ENCODE measurements around the gene TPRX1. TPM values are rescaled to one million over a fixed set of nuclear protein-coding genes. Genes with fewer than 3 reads are reported as not detected.
"Not testable (repeated sequence)": the region's sequence is repeated elsewhere in the genome, so short reads cannot be mapped to it uniquely, and the experiment has no call there.

The TPRX1 gene, protein sequence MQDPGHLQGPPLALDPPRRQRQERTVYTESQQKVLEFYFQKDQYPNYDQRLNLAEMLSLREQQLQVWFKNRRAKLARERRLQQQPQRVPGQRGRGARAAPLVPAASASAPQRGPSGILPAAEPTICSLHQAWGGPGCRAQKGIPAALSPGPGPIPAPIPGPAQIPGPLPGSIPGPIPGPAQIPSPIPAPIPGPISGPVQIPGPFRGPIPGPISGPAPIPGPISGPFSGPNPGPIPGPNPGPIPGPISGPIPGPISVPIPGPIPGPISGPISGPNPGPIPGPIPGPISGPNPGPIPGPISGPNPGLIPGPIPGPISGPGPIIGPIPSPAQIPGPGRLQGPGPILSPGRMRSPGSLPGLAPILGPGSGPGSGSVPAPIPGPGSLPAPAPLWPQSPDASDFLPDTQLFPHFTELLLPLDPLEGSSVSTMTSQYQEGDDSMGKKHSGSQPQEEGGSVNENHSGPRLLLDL
- total RNA-seq, result not detected in 2 replicates

DNA sequence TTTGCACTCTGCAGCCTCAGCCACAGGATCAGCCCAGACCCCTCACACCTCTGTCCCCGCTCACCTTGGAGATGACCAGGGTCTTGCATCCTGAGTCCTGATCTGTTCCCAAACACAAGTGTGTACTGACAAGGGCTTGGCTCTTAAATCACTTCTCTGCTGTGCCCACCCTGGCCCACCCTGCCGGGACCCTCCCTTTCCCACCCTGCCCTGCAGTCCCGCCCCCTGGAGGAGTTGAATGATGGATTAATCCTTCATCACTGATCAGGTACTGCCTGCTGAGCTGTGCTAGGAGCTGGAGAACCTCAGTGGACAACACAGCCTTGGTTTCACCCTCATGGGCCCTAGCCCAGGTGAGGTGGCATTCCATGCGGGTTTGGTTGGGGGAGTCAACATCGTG, at the start of gene TPRX1:
TSS of gene TPRX1 (minus strand) at position 101 of the 400 bp plus-strand sequence. CDS start at position 89, 12 bp downstream.
- intact Hi-C loops (cut with micrococcal nuclease), result not testable (repeated sequence)

DNA sequence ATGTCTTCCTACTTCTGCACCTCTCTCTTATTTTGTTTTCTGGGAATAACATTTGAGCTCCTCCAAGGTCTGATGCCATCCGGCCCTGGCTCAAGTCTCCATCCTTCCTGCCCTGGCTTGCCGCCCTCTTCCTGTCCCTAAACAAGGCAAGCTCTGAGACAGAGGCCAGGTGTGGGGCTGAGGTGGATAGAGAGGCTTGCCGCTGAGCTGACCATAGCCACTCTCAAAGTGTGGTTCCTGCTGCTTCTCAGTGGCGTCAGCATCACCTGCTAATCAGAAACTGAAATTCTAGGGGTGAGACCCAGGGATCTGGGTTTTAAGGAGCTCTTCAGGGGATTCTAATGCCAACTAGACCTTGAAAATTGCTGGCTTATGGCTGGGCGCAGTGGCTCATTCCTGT, 48.7 kb upstream of the TPRX1 start:
- intact Hi-C loops (cut with micrococcal nuclease), result no loop called here

DNA sequence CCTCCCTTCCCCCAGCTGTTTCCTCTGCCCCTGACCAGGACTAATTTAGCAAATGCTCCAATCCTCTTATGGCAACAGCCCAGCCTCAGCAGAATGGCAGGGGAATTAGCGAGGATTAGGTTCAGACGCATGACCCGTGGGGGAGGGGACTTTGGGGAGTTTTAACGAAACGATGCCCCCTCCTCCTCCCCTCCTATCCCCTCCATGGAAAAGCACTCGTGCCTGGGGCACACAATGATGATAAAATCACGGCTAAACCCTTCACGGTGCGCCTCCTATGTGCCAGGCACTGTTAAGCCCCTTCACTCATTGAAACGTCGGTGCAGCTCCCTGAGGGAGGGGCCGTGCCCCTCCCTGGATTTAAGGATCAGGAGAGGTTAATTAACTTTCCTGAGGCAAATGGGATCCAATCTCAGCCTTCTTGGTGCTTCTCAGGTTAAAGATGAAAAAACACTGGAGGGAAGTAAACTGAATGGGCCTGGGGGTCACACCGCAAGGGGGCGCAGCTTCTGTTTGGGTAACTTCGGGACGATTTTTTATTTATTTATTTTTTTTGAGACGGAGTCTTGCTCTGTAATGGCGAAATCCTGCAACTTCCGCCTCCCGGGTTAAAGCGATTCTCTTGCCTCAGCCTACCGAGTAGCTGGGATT, 44.6 kb upstream of the TPRX1 start:
- intact Hi-C loops (cut with micrococcal nuclease), result no loop called here

DNA sequence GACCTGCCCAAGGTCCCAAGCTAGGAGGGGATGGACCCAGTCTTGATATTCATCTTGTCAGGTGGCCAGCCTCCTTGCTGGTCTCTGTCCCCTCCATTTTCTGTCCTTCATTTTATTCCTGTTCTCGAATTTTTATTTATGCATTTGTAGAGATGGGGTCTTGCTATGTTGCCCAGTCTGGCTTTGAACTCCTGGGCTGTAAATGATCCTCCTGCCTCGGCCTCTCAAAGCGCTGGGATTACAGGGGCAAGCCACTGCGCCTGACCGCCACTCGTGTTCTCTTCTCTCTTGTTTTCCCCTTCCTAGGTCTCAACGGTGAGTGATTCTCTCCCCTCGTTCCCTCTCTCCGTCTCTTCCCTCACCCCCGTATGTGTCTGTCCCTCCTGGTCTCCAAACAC, 44.1 kb upstream of the TPRX1 start:
- intact Hi-C loops (cut with micrococcal nuclease), result no loop called here

DNA sequence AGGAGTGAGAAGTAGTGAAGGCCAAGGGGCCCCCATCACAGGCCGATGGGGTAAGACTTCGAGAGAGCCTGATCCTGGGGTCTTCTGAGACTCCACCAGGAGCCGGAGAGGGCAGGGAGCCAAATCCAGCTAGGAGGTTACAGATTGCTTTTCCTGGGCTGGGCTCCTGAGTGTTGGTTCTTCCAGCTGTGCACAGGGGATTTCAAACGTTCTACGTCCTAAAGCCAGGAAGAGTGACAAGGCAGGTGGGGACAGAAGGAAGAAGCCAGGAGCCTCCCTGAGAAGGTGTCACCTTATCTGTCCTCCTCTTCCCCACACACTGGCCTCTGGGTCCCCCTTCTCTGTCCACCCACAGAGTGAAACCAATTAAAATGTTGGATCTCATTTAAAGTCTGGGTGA, 38.6 kb upstream of the TPRX1 start:
- intact Hi-C loops (cut with micrococcal nuclease), result no loop called here

DNA sequence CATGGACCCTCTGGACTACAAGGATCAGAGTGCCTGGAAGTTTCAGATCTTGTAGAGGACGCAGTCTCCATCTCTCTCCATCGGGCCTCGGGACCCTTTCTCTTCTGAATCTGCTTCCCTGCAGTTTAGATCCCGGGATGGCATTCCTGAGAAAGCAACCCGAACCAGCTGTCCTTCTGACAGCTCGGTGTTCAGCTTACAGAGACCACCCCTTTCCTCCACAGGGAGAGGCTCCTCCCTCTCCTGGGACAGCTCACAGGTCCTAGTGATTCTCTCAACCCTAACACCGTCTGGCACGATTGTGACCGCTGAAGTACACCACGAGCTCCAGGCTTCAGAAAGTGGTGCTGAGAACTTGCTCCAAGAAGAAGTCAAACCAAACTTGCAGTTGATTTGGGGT, 35.6 kb upstream of the TPRX1 start:
- intact Hi-C loops (cut with micrococcal nuclease), result no loop called here

DNA sequence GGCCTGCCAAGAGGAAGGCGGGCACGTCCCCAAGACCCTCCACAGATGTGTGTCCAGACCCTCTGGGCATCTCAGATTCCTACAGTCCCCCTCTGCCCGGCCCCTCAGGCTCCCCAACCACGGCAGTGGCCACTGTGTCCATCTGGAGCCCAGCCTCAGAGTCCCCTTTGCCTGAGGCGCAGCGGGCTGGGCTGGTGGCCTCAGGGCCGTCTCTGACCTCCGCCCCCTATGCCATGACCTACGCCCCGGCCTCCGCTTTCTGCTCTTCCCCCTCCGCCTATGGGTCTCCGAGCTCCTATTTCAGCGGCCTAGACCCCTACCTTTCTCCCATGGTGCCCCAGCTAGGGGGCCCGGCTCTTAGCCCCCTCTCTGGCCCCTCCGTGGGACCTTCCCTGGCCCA, 35.1 kb upstream of the TPRX1 start:
- intact Hi-C loops (cut with micrococcal nuclease), result no loop called here

DNA sequence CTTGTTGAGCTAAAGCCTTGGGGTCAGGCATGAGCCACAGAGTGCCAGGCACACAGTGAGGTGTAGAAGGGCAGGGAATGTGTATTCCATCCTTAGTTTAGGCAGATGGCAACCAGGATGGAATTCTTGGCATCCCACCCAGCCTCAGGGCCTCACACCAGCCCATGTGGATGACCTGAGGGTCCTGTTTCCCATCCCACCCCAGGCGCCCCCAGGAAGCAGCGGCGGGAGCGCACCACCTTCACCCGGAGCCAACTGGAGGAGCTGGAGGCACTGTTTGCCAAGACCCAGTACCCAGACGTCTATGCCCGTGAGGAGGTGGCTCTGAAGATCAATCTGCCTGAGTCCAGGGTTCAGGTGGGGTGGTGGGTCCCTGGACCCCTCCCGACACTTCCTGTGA, 31.7 kb upstream of the TPRX1 start:
- intact Hi-C loops (cut with micrococcal nuclease), result no loop called here

DNA sequence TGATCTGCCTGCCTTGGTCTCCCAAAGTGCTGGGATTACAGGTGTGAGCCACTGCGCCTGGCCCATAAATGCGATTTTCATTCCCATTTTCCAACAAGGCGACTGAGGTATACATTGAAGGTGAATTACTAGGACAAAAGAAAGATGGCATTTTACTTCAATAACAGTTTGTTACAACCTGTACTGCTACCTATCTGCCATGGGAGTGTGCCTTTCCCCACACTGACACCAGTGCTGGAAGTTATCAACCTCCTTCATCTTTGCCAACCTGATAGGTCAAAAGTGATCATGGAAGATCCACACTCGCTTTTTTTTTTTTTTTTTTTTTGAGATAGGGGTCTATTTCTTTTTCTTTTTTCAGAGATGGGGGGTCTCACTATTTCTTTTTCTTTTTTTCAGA, 28.4 kb upstream of the TPRX1 start:
- intact Hi-C loops (cut with micrococcal nuclease), result no loop called here

DNA sequence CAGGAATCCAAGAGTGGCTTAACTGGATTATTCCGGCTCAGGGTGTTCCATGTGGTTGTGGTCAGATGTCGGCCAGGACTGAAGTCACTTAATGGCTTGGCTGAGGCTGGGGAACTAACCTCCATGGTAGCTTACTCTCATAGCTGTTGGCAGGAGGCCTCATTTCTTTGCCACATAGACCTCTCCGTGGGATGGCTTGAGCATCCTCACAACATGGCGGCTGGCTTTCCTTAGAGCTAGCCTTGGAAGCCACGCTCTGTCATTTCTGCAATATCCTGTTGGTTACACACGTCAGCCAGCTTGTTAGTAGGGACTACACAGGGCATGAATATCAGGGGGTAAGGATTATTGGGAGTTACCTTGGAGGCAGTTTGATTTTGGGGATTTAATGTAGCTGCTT, 22.4 kb upstream of the TPRX1 start:
- intact Hi-C loops (cut with micrococcal nuclease), result no loop called here

DNA sequence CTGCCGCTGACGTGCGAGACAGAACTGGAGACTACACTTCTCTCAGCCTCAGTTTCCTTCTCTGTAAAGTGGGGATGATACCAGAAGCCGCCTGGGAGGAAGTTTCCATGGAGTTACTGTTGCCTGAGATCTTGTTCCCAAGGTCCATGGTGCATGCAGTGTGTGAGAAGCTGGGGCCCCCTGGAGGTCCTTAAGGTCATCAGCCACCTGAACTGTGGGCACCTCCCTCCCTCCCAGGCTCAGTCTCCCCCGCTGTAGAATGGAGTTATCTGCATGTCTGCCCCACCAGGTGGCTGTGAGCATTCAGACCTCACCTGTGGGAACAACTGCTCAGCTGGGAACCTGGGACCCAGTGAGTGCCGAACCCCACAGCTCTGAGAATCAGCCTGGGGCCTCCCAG, 20.0 kb upstream of the TPRX1 start:
- intact Hi-C loops (cut with micrococcal nuclease), result no loop called here

DNA sequence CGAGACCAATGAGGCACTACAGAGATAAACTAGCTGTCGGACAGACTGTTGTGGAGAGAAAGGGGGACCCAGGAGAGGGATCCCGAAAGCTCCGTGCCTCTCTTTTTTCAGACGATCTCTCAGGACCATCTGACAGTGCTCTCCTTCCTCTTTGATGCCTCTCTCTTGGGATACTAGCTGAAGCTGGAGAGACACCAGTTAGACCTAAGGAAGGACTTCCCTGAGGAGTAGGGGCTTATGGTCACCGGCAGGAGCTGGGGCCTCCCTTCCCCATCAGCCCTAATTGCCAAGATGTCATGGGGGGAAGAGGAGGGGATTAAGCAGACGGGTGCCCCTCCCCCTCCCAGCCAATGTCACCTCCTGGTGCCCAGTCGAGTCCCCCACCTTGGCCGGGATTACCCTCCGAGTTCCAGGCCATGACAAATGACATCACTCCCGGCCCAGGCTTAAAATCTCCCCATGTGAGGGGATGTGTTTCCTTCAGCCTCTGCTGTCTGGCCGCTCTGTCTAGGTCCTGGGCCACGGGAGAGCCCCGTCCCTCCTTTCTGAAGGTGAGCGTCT, 17.2 kb upstream of the TPRX1 start, which contains the start of gene CRX:
TSS of gene CRX (plus strand) at position 478 of the 561 bp plus-strand sequence. CDS start 12,507 bp downstream, outside the sequence.
- intact Hi-C loops (cut with micrococcal nuclease), result no loop called here

DNA sequence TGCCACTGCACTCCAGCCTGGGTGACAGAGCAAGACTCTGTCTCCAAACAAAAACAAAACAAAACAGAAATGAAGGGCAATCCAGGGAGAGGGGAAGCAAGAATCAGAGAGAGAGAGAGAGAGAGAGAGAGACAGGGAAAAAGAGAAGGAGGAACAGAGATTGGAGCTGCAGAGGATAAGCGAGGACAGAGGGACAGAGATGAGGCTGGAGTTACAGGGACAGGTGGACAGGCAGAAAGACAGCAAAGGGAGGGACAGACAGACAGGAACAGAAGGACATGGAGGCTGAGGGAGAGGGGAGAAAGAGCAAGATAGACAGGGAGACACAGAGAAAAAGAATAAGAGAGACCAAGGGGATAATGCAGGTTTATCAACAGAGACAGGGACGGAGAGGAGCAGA, 16.1 kb upstream of the TPRX1 start:
- intact Hi-C loops (cut with micrococcal nuclease), result no loop called here

DNA sequence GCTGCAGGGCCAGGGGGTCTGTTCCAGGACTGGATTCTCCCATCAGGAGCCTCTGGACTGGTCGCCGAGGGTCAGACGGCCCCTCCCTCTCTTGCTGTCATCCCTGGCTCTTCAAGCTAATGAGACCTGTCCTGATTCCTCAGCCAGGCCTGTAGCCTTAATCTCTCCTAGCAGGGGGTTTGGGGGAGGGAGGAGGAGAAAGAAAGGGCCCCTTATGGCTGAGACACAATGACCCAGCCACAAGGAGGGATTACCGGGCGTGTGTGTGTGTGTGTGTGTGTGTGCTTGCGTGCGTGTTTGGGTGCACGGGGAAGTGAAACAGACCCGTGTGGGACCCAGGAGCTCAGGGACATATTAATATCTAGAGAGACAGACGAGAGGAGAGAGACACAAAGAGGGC, 15.5 kb upstream of the TPRX1 start:
- intact Hi-C loops (cut with micrococcal nuclease), result no loop called here

DNA sequence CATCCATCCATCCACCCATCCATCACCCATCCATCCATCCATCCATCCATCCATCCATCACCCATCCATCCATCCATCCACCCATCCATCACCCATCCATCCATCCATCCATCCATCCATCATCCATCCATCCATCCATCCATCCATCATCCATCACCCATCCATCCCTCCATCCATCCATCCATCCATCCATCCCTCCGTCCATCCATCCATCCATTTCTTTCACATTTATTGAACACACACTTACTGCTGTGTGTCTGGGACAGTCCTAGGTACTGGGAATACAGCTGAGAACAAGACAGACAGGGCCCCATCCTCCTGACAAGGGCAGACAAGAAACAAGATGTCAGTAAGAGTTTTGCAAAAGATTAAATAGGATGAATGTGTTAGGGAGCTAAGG, 13.9 kb upstream of the TPRX1 start:
- intact Hi-C loops (cut with micrococcal nuclease), result not testable (repeated sequence)

DNA sequence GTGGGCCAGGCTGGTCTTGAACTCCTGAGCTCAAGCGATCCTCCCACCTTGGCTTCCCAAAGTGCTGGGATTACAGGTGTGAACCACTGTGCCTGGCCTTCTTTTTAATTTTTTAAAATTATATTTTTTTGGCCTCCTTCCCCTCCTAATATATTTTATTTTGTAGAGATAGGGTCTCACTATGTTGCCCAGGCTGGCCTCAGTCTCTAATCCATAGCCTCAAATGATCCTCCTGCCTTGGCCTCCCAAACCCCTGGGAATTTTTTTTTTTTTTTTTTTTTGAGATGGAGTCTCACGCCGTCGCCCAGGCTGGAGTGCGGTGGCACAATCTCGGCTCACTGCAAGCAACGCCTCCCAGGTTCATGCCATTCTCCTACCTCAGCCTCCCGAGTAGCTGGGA, 11.9 kb upstream of the TPRX1 start:
- intact Hi-C loops (cut with micrococcal nuclease), result not testable (repeated sequence)

DNA sequence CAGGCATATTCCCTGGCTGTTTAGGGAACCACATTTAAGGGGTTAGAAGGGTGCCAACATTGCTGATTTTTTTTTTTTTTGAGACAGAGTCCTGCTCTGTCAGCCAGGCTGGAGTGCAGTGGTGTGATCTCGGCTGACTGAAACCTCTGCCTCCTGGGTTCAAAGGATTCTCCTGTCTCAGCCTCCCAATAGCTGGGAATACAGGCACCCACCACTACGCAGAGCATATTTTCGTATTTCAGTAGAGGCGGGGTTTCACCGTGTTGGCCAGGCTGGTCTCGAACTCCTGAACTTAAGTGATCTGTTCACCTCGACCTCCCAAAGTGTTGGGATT, 9.6 kb upstream of the TPRX1 start:
- intact Hi-C loops (cut with micrococcal nuclease), result loop anchor here (1.0 kb wide), 1 partner anchor 49 kb away; no protein-coding TSS in a partner anchor

DNA sequence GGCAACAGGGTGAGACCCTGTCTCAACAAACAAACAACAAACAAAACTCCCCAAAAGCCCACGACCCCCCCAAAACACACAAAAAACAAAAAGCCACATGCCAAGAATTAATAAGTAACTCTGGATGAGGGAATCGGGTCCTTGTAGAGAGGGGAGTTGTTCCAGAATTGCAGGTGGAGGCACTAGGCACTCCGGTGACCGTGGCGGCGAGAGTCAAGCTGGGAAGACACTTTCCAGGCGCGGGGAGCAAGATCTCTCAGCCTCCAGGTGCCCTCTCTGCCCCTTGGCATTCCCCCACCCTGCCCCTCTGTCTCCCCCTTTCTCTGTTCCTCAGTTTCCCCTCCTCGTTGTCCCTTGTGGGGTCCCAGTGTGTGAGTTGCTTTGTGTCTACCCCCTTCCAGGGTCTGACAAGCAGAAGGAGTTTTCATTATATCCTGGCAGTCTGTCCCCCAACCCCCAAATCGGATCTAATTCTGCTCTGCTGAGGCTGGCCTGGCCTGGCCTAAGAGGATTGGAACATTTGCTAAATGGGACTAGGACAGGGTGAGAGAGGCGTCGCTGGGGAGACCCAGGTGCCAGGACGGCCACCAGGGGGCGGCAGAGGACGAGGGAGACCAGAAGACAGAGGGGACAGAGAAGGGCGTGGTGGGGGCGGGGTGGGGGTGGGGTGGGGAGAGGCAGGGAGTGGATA, 9.1 kb upstream of the TPRX1 start:
- intact Hi-C loops (cut with micrococcal nuclease), result loop anchor here (1.0 kb wide), 1 partner anchor 50 kb away; no protein-coding TSS in a partner anchor

DNA sequence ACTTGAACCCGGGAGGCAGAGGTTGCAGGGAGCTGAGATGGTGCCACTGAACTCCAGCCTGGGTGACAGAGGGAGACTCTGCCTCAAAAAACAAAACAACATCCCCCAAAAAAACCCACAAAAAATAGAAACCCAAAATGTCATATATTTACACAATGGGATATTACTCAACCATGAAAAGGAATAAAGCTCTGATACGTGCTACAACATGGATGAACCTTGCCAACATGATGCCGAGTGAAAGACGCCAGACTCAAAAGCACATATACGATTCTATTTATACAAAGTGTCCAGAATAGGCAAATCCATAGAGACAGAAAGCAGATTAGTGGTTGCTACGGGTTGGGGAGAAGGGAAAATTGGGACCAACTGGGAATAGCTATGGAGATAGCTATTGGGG, 2.1 kb upstream of the TPRX1 start:
- intact Hi-C loops (cut with micrococcal nuclease), result no loop called here

DNA sequence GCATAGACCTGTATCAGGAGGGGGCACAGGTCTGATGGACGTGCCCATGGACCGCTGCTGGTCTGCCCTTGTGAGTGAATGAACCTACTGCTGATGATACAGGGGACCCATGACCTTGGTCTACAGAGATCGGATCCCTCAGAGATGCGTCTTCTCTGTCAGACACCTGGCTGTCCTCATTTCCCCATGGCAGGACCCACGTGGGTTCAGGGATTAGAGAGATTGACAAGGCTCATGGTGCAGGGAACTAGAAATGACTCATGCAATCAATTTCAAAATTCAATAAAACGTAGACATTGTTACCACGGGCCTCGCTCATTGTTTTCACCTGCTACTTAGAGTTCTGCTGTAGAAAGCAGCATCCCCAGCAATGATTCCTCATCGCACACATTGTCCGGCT, 962 bp upstream of the TPRX1 start:
- intact Hi-C loops (cut with micrococcal nuclease), result no loop called here

DNA sequence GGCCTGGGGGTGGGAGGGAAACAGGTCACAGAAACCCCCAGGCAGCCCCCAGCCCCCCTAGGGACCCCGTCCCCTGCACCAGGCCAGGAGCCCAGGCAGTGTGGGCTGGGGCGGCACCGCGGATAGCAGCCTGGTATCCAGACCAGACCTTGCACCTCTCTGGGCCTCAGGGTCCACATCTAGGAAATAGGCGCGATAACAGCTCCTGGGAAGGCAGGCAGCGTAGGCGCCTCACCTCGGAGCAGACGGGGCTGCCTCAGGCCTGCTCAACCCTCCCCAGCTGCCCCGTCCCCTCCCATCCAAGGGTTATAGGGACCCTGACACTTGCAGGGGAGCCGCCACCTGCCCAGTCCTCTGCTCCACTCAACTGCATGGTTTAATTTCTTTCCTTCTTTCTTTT, 680 bp downstream of the TPRX1 start:
- intact Hi-C loops (cut with micrococcal nuclease), result not testable (repeated sequence)

DNA sequence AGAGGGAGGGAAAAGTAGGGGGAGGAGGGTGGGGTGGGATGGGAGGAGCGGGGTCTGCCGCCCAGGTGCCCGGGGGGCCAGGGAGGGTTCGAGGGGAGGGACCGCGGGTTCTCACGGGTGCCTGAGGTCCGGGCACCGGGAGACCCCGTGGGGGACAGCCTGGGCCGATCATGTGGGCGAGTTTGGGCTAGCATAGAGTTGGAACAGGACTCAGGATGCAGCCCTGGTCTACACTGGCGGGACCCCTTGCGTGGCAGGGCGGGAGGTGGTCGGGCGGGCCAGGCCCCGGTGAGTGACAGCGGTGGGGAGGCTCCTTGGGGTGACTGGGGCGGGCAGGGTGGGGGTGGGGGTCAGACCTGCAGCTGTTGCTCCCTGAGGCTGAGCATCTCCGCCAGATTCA, 1.2 kb downstream of the TPRX1 start:
- intact Hi-C loops (cut with micrococcal nuclease), result not testable (repeated sequence)

Data from T-helper 1 cell treated with Interleukin-12 subunit alpha and Interleukin-12 subunit beta and Interleukin-4 antibody, amounts not matched to agents 30 ng/mL and 1 ng/mL, for 36 hours (primary cell).